Activated CD4-positive, alpha-beta T cell treated with anti-CD3 and anti-CD28 coated beads, Interleukin-2, Interleukin-4, amounts not matched to agents 100 ng/mL and 50 ng/mL, durations not matched to agents 16 hours and 8 hours (primary cell): ENCODE results near the gene ARL16.

Source experiments
- DNase-seq: peaks from one replicate; pipeline ENCODE4 v3.0.0-alpha.2; 2020; ENCODE audit warnings: low spot score

ARL16 gene

GRCh38 chr17:81644496-81644895, 39.1 kb downstream of the ARL16 start:
- DNase-seq: no peak

GRCh38 chr17:81641825-81642489, 41.6 kb downstream of the ARL16 start:
- no peak for DNase-seq

- no peak for DNase-seq
Measured at GRCh38 chr17:81640011-81640410, 43.6 kb downstream of the ARL16 start.

DNA sequence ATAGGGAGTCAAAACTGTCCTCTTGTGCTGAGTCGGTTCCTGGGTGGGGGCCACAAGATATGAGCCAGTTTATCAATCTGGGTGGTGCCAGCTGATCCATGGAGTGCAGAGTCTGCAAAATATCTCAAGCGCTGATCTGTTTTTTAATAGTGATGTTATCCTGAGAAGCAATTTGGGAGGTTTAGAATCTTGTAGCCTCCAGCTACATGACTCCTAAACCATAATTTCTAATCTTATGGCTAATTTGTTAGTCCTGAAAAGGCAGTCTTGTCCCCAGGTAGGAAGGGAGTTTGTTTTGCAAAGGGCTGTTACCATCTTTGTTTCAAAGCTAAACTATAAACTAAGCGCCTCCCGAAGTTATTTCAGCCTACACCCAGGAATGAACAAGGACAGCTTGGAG, 44.9 kb downstream of the ARL16 start:
- DNase-seq: no peak

DNA sequence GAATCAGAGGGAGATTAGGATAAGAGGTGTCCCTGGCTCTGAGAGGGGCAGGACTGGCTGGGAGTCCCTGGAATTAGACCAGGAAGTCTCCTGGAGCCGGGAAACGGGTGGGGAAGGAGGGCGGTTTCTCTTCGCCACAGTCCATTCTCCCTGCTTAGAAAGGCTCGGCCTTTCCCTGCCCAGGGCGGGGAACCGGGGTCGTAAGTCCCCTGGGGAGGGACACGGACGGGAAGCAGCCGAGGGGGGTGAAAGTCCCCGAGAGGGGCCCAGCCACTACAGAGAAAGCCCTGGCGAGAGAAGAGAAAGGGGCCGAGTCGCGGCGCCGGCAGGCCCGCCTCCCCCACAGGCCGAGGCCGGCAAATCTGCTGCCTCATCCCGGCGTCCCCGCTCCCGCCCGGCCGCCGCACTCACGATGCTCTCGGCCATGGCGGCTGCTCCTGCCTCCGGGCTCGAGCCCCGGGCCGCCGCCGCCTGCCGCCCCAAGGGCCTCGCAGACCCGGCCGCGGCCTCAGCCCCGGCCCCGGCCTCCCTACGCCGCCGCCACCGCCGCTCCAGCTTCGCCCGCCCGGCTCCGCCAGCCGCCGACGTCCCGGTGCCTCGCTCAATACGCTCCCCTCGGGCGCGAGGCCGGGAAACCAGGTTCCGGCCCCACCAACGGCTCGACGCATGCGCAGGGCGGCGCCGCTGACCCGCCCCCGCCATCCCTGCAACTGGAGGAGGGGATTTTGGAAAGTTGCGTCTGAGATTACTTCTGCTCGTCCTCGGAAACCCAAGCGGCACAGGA, 46.9 kb downstream of the ARL16 start, which contains the start of the genes NPLOC4 and TSPAN10:
TSS of gene NPLOC4 (minus strand) at position 608 of the 784 bp plus-strand sequence. CDS start at position 426, 182 bp downstream.
TSS of gene TSPAN10 (plus strand) at position 692 of the 784 bp plus-strand sequence. CDS start 5,217 bp downstream, outside the sequence.
- peak; percentile 90 for DNase-seq

- DNase-seq: no peak
Measured at GRCh38 chr17:81635973-81636504, 47.6 kb downstream of the ARL16 start.

- no peak for DNase-seq
Measured at GRCh38 chr17:81635431-81635830, 48.2 kb downstream of the ARL16 start.

GRCh38 chr17:81631482-81631881, 52.1 kb downstream of the ARL16 start:
- no peak for DNase-seq
